Activated T-helper 1 cell treated with anti-CD3 and anti-CD28 coated beads, Interleukin-12 subunit alpha, Interleukin-12 subunit beta, Interleukin-2, Interleukin-4 antibody, amounts not matched to agents 30 ng/mL and 10 ng/mL and 1 ng/mL, durations not matched to agents 14 hours and 24 hours and 36 hours (primary cell): ENCODE results near the gene THSD7A. TPM values are rescaled to one million over a fixed set of nuclear protein-coding genes. Genes with fewer than 3 reads are reported as not detected.
"Not testable (repeated sequence)": the region's sequence is repeated elsewhere in the genome, so short reads cannot be mapped to it uniquely, and the experiment has no call there.

Experiments used
- DNase-seq: peaks from one replicate; pipeline ENCODE4 v3.0.0; 2021; ENCODE audit warnings: low spot score
- H3K27ac Mint-ChIP-seq: one replicate; pipeline ENCODE4 v1.8.0; 2021; ENCODE audit warnings: mild to moderate bottlenecking, mixed read lengths
- H3K27me3 Mint-ChIP-seq: one replicate; pipeline ENCODE4 v1.8.0; 2022; ENCODE audit warnings: mild to moderate bottlenecking, moderate library complexity, mixed read lengths; ENCODE audit not compliant: insufficient read depth
- H3K36me3 Mint-ChIP-seq: one replicate; pipeline ENCODE4 v1.8.0; 2021; ENCODE audit warnings: low read depth, mixed read lengths
- H3K4me1 Mint-ChIP-seq: one replicate; pipeline ENCODE4 v1.8.0; 2021; ENCODE audit warnings: low read depth, mixed read lengths
- H3K4me3 Mint-ChIP-seq: one replicate; pipeline ENCODE4 v1.8.0; 2021; ENCODE audit warnings: mild to moderate bottlenecking, moderate library complexity, mixed read lengths
- H3K9me3 Mint-ChIP-seq: one replicate; pipeline ENCODE4 v1.8.0; 2021; ENCODE audit warnings: mixed read lengths
- intact Hi-C: fragments of 100-400 bp; cut with micrococcal nuclease; formaldehyde crosslinking; loops from one replicate; pipeline ENCODE4 v1.15.1; 2024
- total RNA-seq: library from RNA; stranded (reverse); gene quantifications from 2 replicates; pipeline ENCODE4 v1.2.3, GENCODE V29; 2022

Gene THSD7A
- total RNA-seq, 1 donor from 2014 or later, result not detected

- Mint-ChIP-seq H3K4me3 (no peak overlapping the region), H3K27ac (no peak overlapping the region), H3K9me3 (peaks cover 7% of the 10 kb centered on the region), H3K4me1 (no peaks in the 10 kb centered on the region), H3K27me3 (no peaks in the 10 kb centered on the region), H3K36me3 (no peaks in the 10 kb centered on the region)
- intact Hi-C loops, result no loop called here
- no peak for DNase-seq
Measured at GRCh38 chr7:11552676-11553296, 279.2 kb downstream of the THSD7A start.

GRCh38 chr7:11551470-11551869 is 280.5 kb downstream of the THSD7A start:
- Mint-ChIP-seq H3K4me1 (no peaks in the 10 kb centered on the region), H3K27ac (no peak overlapping the region), H3K36me3 (no peaks in the 10 kb centered on the region), H3K9me3 (peaks cover 7% of the 10 kb centered on the region), H3K4me3 (no peak overlapping the region), H3K27me3 (no peaks in the 10 kb centered on the region)
- intact Hi-C loops, result no loop called here
- no peak for DNase-seq

GRCh38 chr7:11548532-11548931 is 283.5 kb downstream of the THSD7A start:
- Mint-ChIP-seq H3K27me3 (no peaks in the 10 kb centered on the region), H3K36me3 (no peaks in the 10 kb centered on the region), H3K27ac (no peak overlapping the region), H3K9me3 (peaks cover 7% of the 10 kb centered on the region), H3K4me1 (no peaks in the 10 kb centered on the region), H3K4me3 (no peak overlapping the region)
- intact Hi-C loops, result no loop called here
- no peak for DNase-seq

- intact Hi-C loops, result no loop called here
- Mint-ChIP-seq H3K36me3 (no peaks in the 10 kb centered on the region), H3K4me1 (no peaks in the 10 kb centered on the region)
Measured at GRCh38 chr7:11541330-11541729, 290.7 kb downstream of the THSD7A start.

GRCh38 chr7:11540271-11540761 is 291.7 kb downstream of the THSD7A start:
- Mint-ChIP-seq H3K27me3 (no peaks in the 10 kb centered on the region), H3K4me1 (no peaks in the 10 kb centered on the region), H3K9me3 (no peaks in the 10 kb centered on the region), H3K27ac (no peak overlapping the region), H3K36me3 (no peaks in the 10 kb centered on the region), H3K4me3 (no peak overlapping the region)
- DNase-seq, result no peak
- intact Hi-C loops, result no loop called here

More at GRCh38 chr7:11541330-11541729, 290.7 kb downstream of the THSD7A start:
- Mint-ChIP-seq H3K4me3 (no peak overlapping the region), H3K27ac (no peak overlapping the region), H3K9me3 (no peaks in the 10 kb centered on the region), H3K27me3 (no peaks in the 10 kb centered on the region)
- no peak for DNase-seq

GRCh38 chr7:11539853-11540252 is 292.1 kb downstream of the THSD7A start:
- no peak for DNase-seq
- no peaks in the 10 kb centered on the region for H3K36me3 Mint-ChIP-seq
- no peak overlapping the region for H3K4me3 Mint-ChIP-seq
- no peaks in the 10 kb centered on the region for H3K4me1 Mint-ChIP-seq
- no peaks in the 10 kb centered on the region for H3K27me3 Mint-ChIP-seq
- H3K27ac Mint-ChIP-seq, result no peak overlapping the region
- no peaks in the 10 kb centered on the region for H3K9me3 Mint-ChIP-seq
- intact Hi-C loops, result no loop called here

- H3K27ac Mint-ChIP-seq, result no peak overlapping the region
- no peaks in the 10 kb centered on the region for H3K9me3 Mint-ChIP-seq
- no peak for DNase-seq
- no peak overlapping the region for H3K4me3 Mint-ChIP-seq
- intact Hi-C loops, result no loop called here
- H3K27me3 Mint-ChIP-seq, result no peaks in the 10 kb centered on the region
- H3K4me1 Mint-ChIP-seq, result no peaks in the 10 kb centered on the region
- H3K36me3 Mint-ChIP-seq, result no peaks in the 10 kb centered on the region
Measured at GRCh38 chr7:11538751-11539299, 293.2 kb downstream of the THSD7A start.

- Mint-ChIP-seq H3K4me1 (no peaks in the 10 kb centered on the region), H3K4me3 (no peak overlapping the region), H3K36me3 (no peaks in the 10 kb centered on the region), H3K27ac (no peak overlapping the region), H3K9me3 (no peaks in the 10 kb centered on the region), H3K27me3 (no peaks in the 10 kb centered on the region)
- intact Hi-C loops, result no loop called here
- no peak for DNase-seq
Measured at GRCh38 chr7:11533229-11533820, 298.7 kb downstream of the THSD7A start.

GRCh38 chr7:11529382-11529781 is 302.6 kb downstream of the THSD7A start:
- Mint-ChIP-seq H3K36me3 (no peaks in the 10 kb centered on the region), H3K27me3 (no peaks in the 10 kb centered on the region), H3K4me1 (no peaks in the 10 kb centered on the region), H3K9me3 (no peaks in the 10 kb centered on the region), H3K27ac (no peak overlapping the region), H3K4me3 (no peak overlapping the region)
- intact Hi-C loops, result no loop called here
- DNase-seq, result no peak

- DNase-seq, result no peak
- intact Hi-C loops, result no loop called here
- Mint-ChIP-seq H3K27me3 (no peaks in the 10 kb centered on the region), H3K4me3 (no peak overlapping the region), H3K9me3 (no peaks in the 10 kb centered on the region), H3K27ac (no peak overlapping the region), H3K4me1 (no peaks in the 10 kb centered on the region), H3K36me3 (no peaks in the 10 kb centered on the region)
Measured at GRCh38 chr7:11527707-11528106, 304.3 kb downstream of the THSD7A start.

- intact Hi-C loops, result no loop called here
- H3K4me3 Mint-ChIP-seq, result no peak overlapping the region
- H3K9me3 Mint-ChIP-seq, result no peaks in the 10 kb centered on the region
Measured at GRCh38 chr7:11524476-11525397, 307.3 kb downstream of the THSD7A start.

GRCh38 chr7:11521964-11522499 is 310.0 kb downstream of the THSD7A start:
- DNase-seq, H3K36me3 Mint-ChIP-seq, H3K27ac Mint-ChIP-seq, H3K27me3 Mint-ChIP-seq, H3K4me1 Mint-ChIP-seq, H3K4me3 Mint-ChIP-seq, H3K9me3 Mint-ChIP-seq, intact Hi-C loops: not testable (repeated sequence)

More at GRCh38 chr7:11524476-11525397, 307.3 kb downstream of the THSD7A start:
- H3K36me3 Mint-ChIP-seq, result no peaks in the 10 kb centered on the region
- H3K27me3 Mint-ChIP-seq, result no peaks in the 10 kb centered on the region
- H3K27ac Mint-ChIP-seq, result no peak overlapping the region
- no peaks in the 10 kb centered on the region for H3K4me1 Mint-ChIP-seq
- no peak for DNase-seq
